Astrocyte (in vitro differentiated cells and primary cell): ENCODE measurements around the gene ZSCAN9. TPM values are rescaled to one million over a fixed set of nuclear protein-coding genes. Genes with fewer than 3 reads are reported as not detected.

Experiments
- DNase-seq: peaks from one replicate; pipeline ENCODE4 v3.0.0-alpha.2; 2010; ENCODE audit warnings: low read depth
- FAIRE-seq: peaks from 2 replicates; lab custom pipeline; 2011; peaks lifted over from hg19 to GRCh38; lab: Jason Lieb, UNC
- H2AFZ ChIP-seq: 2 replicates; pipeline ENCODE4 v1.6.0; 2012; ENCODE audit warnings: low read depth, low read length, inconsistent platforms
- H3K27ac ChIP-seq: 2 replicates; pipeline ENCODE4 v1.5.1; 2011; ENCODE audit warnings: low read depth, low read length, inconsistent platforms
- H3K27me3 ChIP-seq: 2 replicates; pipeline ENCODE4 v1.6.0; 2011; ENCODE audit warnings: low read length, inconsistent platforms; ENCODE audit not compliant: insufficient read depth
- H3K36me3 ChIP-seq: 2 replicates; pipeline ENCODE4 v1.5.1; 2011; ENCODE audit warnings: low read length, inconsistent platforms; ENCODE audit not compliant: insufficient read depth
- H3K4me1 ChIP-seq: 2 replicates; pipeline ENCODE4 v1.5.1; 2011; ENCODE audit warnings: low read length, inconsistent platforms; ENCODE audit not compliant: insufficient read depth
- H3K4me2 ChIP-seq: 2 replicates; pipeline ENCODE4 v1.6.0; 2012; ENCODE audit warnings: low read length, inconsistent platforms
- H3K4me3 ChIP-seq: 2 replicates; pipeline ENCODE4 v1.5.1; 2011; ENCODE audit warnings: low read depth, mild to moderate bottlenecking, low read length, inconsistent platforms; ENCODE audit not compliant: insufficient read depth
- H3K79me2 ChIP-seq: 2 replicates; pipeline ENCODE4 v1.6.0; 2012; ENCODE audit warnings: mild to moderate bottlenecking, low read length, inconsistent platforms; ENCODE audit not compliant: insufficient read depth
- H3K9ac ChIP-seq: 2 replicates; pipeline ENCODE4 v1.6.0; 2012; ENCODE audit warnings: mild to moderate bottlenecking, low read length, inconsistent platforms
- H3K9me3 ChIP-seq: 2 replicates; pipeline ENCODE4 v1.5.1; 2012; ENCODE audit warnings: low read depth, mild to moderate bottlenecking, low read length, inconsistent platforms; ENCODE audit not compliant: insufficient read depth
- H4K20me1 ChIP-seq: 2 replicates; pipeline ENCODE4 v1.6.0; 2012; ENCODE audit warnings: low read length, inconsistent platforms; ENCODE audit not compliant: insufficient read depth
- H3K27ac Mint-ChIP-seq: one replicate; pipeline ENCODE4 v1.8.0; 2021; ENCODE audit warnings: mild to moderate bottlenecking, mixed read lengths; ENCODE audit not compliant: unreplicated experiment
- H3K27me3 Mint-ChIP-seq: one replicate; pipeline ENCODE4 v1.8.0; 2021; ENCODE audit warnings: low read depth, mixed read lengths; ENCODE audit not compliant: unreplicated experiment
- H3K36me3 Mint-ChIP-seq: one replicate; pipeline ENCODE4 v1.8.0; 2021; ENCODE audit warnings: low read depth, mixed read lengths; ENCODE audit not compliant: unreplicated experiment
- H3K4me1 Mint-ChIP-seq: one replicate; pipeline ENCODE4 v1.8.0; 2021; ENCODE audit warnings: low read depth, mixed read lengths; ENCODE audit not compliant: unreplicated experiment
- H3K4me3 Mint-ChIP-seq: one replicate; pipeline ENCODE4 v1.8.0; 2021; ENCODE audit warnings: mild to moderate bottlenecking, moderate library complexity, mixed read lengths; ENCODE audit not compliant: unreplicated experiment
- H3K9me3 Mint-ChIP-seq: one replicate; pipeline ENCODE4 v1.8.0; 2021; ENCODE audit warnings: mild to moderate bottlenecking, mixed read lengths; ENCODE audit not compliant: unreplicated experiment
- CTCF ChIP-seq: IDR thresholded peaks from 2 replicates; pipeline ENCODE4 v1.5.1; 2011; ENCODE audit warnings: low read depth, mild to moderate bottlenecking, inconsistent platforms, low read length, moderate library complexity; ENCODE audit not compliant: insufficient read depth
- EZH2 ChIP-seq: IDR thresholded peaks from 2 replicates; pipeline ENCODE4 v1.6.1; 2012; ENCODE audit warnings: mild to moderate bottlenecking, low read length, inconsistent platforms; ENCODE audit not compliant: insufficient read depth
- total RNA-seq: library from RNA; stranded (reverse); gene quantifications from 2 replicates; pipeline ENCODE4 v1.2.1, GENCODE V29; 2021

ZSCAN9 gene
- total RNA-seq, 1 donor from 2014 or later: 16.9 TPM

- no peak for FAIRE-seq
- Histone ChIP-seq H3K4me2 (no peak overlapping the region), H4K20me1 (no peaks in the 10 kb centered on the region), H3K27ac (no peak overlapping the region), H3K4me3 (no peak overlapping the region), H3K27me3 (no peaks in the 10 kb centered on the region), H3K4me1 (no peaks in the 10 kb centered on the region), H3K79me2 (no peaks in the 10 kb centered on the region), H3K9me3 (peaks cover 2% of the 10 kb centered on the region), H2AFZ (no peak overlapping the region), H3K9ac (no peak overlapping the region), H3K36me3 (no peaks in the 10 kb centered on the region)
- H3K4me1 Mint-ChIP-seq: peaks cover 7% of the 10 kb centered on the region
- peaks cover 2% of the 10 kb centered on the region for H3K36me3 Mint-ChIP-seq
- H3K9me3 Mint-ChIP-seq: peaks cover 26% of the 10 kb centered on the region
- no peak overlapping the region for H3K4me3 Mint-ChIP-seq
- H3K27ac Mint-ChIP-seq: no peak overlapping the region
- TF ChIP-seq CTCF: no peak
- TF ChIP-seq EZH2: no peak
- peaks cover 4% of the 10 kb centered on the region for H3K27me3 Mint-ChIP-seq
- no peak for DNase-seq
Measured at GRCh38 chr6:28182255-28182654, 42.8 kb upstream of the ZSCAN9 start.

GRCh38 chr6:28188111-28188979, 36.7 kb upstream of the ZSCAN9 start:
- peaks cover 44% of the 10 kb centered on the region for H3K9me3 Mint-ChIP-seq
- Histone ChIP-seq H3K79me2 (no peaks in the 10 kb centered on the region), H3K4me1 (no peaks in the 10 kb centered on the region), H3K27me3 (no peaks in the 10 kb centered on the region), H3K9me3 (peaks cover 21% of the 10 kb centered on the region), H3K27ac (no peak overlapping the region), H4K20me1 (no peaks in the 10 kb centered on the region), H3K4me3 (no peak overlapping the region), H3K9ac (no peak overlapping the region), H3K36me3 (no peaks in the 10 kb centered on the region), H3K4me2 (no peak overlapping the region), H2AFZ (no peak overlapping the region)
- H3K4me3 Mint-ChIP-seq: no peak overlapping the region
- no peaks in the 10 kb centered on the region for H3K27me3 Mint-ChIP-seq
- H3K27ac Mint-ChIP-seq: no peak overlapping the region
- H3K36me3 Mint-ChIP-seq: peaks cover 4% of the 10 kb centered on the region
- DNase-seq (no peak), FAIRE-seq (no peak)
- H3K4me1 Mint-ChIP-seq: no peaks in the 10 kb centered on the region
- no peak for TF ChIP-seq CTCF
- no peak for TF ChIP-seq EZH2

- Mint-ChIP-seq H3K9me3 (peaks cover 26% of the 10 kb centered on the region), H3K36me3 (no peaks in the 10 kb centered on the region), H3K27ac (no peak overlapping the region), H3K4me1 (no peaks in the 10 kb centered on the region), H3K27me3 (peaks cover 39% of the 10 kb centered on the region), H3K4me3 (no peak overlapping the region)
- Histone ChIP-seq H3K27ac (no peak overlapping the region), H2AFZ (no peak overlapping the region), H3K4me3 (no peak overlapping the region), H3K4me1 (no peaks in the 10 kb centered on the region), H3K4me2 (no peak overlapping the region), H3K9ac (no peak overlapping the region), H3K9me3 (peaks cover 2% of the 10 kb centered on the region), H3K79me2 (no peaks in the 10 kb centered on the region), H3K27me3 (peaks cover 5% of the 10 kb centered on the region), H4K20me1 (no peaks in the 10 kb centered on the region), H3K36me3 (no peaks in the 10 kb centered on the region)
- DNase-seq (no peak), FAIRE-seq (no peak)
- TF ChIP-seq EZH2 (no peak), CTCF (no peak)
Measured at GRCh38 chr6:28200020-28200419, 25.1 kb upstream of the ZSCAN9 start.
